GM19395 (cell line): ENCODE results near the gene RALGPS1.

Experiments
- ATAC-seq: cut with Tn5 transposase; IDR thresholded peaks from one replicate; pipeline ENCODE4 v1.9.1; 2021; ENCODE audit warnings: mild to moderate bottlenecking, moderate library complexity; ENCODE audit not compliant: unreplicated experiment

Gene RALGPS1

GRCh38 chr9:127199001-127199791 lies 284.6 kb downstream of the RALGPS1 start:
- no peak for ATAC-seq

- no peak for ATAC-seq
Measured at GRCh38 chr9:127200106-127200862, 285.7 kb downstream of the RALGPS1 start.

DNA sequence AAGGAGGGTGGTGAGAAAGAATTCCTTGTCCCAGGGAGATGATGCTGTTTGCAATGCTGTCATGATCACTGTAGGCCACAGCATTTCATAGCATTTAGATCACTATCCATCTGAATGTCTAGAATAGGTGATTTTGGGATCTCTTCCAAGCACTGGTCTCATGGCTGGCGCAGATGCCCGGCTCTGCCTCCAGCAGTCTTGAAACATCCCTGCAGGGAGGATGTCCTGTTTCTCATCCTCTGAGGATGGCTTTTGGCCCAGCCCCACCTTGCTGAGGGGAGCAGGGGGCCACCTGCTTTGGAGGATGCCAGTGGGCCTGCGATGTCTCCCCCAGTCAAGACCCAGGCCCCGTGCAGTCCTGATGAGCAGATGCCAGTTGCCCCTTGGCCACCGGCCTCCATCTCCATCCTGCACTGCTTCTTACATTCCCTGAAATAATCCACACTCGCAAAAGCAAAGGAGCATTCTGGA lies 286.5 kb downstream of the RALGPS1 start:
- no peak for ATAC-seq

GRCh38 chr9:127201731-127202130 lies 287.1 kb downstream of the RALGPS1 start:
- ATAC-seq: no peak

DNA sequence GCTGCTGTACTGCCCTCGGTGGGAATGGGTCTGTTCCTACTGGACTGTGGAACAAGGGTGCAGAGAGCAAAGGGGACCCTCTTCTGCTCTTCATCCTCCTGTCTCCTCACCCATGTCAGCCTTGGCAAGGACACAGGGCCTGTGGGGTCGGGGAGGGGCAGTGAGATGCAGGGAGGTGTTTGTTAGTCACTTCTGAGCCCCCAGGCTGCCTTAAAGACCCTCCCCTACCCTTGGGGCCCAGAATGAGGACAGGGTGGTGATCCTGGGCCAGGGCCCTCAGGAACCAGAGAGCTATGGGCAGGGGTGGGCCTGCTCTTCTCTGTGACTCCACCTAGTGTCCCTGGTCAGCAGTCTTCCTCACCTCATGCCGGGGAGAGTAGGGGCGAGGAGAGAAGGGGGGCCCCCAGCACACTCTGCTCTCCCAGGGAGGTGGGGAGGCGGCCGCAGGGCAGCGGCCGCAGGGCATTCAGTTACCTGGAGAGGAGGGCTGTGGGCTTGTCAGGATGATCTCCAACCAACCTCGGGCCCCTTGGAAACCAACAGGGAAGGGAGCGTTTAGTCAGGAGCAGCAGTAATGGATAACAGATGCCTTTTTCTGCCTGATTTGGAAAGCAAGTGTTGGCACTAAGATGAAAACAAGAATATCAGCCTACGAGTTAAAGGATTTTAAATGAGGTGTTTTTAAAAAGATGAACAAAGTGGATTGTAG lies 288.0 kb downstream of the RALGPS1 start:
- ATAC-seq: no peak

GRCh38 chr9:127203681-127204327 lies 289.2 kb downstream of the RALGPS1 start:
- no peak for ATAC-seq

GRCh38 chr9:127204771-127205470 lies 290.3 kb downstream of the RALGPS1 start:
- ATAC-seq: no peak

- no peak for ATAC-seq
Measured at GRCh38 chr9:127205952-127206351, 291.4 kb downstream of the RALGPS1 start.

GRCh38 chr9:127206666-127207065 lies 292.1 kb downstream of the RALGPS1 start:
- no peak for ATAC-seq

GRCh38 chr9:127207734-127208410 lies 293.3 kb downstream of the RALGPS1 start:
- ATAC-seq: no peak

- no peak for ATAC-seq
Measured at GRCh38 chr9:127208416-127208815, 293.8 kb downstream of the RALGPS1 start.

- ATAC-seq: no peak
Measured at GRCh38 chr9:127209220-127209619, 294.6 kb downstream of the RALGPS1 start.

- ATAC-seq: no peak
Measured at GRCh38 chr9:127209948-127210640, 295.5 kb downstream of the RALGPS1 start.

DNA sequence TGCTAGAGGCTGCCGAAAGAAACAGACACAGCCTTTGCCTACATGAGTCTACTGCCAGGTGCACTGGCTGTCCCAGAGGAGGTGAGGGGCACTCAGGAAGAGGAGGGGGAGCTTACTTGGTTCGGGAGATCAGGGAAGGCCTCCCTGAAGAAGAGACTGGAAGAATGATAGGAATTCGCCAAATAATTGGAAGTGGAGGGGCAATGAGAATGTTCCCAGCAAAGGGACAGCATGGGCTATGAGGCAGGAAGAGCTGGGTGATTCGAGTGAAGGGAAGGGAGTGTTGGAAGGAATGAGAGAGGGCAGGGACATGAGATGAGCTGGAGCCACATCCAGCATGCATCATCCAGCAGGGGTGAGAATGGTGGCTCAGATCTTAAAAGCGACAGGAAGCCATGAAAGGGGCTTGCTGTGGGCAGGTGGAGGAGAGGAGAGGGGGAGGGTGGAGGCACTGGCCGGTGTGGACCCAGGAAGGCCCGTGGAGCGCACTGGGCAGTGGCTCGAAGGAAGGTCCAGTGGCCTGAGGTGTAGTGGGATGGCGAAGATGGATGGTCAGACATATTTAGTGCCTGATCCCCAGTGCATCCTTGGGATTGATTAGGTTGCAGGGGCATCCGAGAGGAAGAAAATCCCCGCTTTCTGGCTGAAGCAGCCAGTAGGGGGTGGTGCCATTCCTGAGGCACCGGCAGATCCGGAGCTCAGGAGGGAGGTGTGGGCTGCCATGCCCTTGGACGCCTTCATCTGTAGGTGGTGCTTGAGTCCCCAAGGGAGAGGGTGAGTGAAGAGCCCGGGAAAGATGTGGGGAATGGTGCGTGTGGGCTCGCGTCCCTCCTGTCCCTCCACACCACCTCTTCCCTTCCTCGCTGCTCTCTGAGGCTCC lies 296.5 kb downstream of the RALGPS1 start:
- ATAC-seq: no peak

- no peak for ATAC-seq
Measured at GRCh38 chr9:127211983-127212382, 297.4 kb downstream of the RALGPS1 start.

DNA sequence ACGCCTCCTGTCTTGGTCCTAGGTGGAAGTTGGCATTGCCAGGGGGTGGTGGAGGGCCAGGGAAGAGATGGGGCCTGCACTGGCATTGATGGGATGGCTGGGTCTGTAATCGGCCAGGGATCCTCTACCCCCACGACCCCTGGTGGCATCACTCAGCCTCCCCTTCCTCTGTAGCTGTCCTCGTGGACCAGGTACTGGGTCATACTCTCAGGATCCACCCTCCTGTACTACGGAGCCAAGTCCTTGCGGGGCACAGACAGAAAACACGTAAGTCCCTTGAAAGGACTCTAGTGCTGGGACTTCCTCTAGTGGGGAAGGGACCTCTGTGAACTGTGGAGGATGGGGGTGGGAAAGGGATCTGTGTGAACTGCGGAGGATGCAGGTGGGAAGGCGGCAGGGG lies 297.9 kb downstream of the RALGPS1 start:
- ATAC-seq: no peak

DNA sequence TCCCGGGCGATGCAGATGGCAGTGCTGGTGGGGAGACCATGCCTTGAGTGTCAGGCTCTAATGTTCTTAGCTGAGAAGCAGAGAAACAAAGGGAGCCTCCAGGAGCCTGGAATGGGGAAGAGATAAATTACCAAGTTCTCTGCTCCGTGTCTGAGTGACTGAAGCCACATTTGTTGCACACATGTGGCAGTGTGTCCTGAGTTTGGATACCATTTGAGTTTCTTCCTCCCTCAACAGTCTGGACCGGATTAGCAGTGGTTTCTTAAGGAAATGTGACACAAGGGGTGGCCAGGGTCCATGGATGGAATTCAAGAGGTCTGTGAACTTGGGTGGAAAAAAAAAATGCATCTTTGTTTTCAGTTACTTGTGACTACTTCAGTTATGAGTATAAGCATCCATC lies 299.3 kb downstream of the RALGPS1 start:
- no peak for ATAC-seq
